Measurements from ENCODE around the gene FASN.
A peak's percentile ranks its signal among the peaks of the same experiment; 100 is the strongest.

The FASN gene

DNA sequence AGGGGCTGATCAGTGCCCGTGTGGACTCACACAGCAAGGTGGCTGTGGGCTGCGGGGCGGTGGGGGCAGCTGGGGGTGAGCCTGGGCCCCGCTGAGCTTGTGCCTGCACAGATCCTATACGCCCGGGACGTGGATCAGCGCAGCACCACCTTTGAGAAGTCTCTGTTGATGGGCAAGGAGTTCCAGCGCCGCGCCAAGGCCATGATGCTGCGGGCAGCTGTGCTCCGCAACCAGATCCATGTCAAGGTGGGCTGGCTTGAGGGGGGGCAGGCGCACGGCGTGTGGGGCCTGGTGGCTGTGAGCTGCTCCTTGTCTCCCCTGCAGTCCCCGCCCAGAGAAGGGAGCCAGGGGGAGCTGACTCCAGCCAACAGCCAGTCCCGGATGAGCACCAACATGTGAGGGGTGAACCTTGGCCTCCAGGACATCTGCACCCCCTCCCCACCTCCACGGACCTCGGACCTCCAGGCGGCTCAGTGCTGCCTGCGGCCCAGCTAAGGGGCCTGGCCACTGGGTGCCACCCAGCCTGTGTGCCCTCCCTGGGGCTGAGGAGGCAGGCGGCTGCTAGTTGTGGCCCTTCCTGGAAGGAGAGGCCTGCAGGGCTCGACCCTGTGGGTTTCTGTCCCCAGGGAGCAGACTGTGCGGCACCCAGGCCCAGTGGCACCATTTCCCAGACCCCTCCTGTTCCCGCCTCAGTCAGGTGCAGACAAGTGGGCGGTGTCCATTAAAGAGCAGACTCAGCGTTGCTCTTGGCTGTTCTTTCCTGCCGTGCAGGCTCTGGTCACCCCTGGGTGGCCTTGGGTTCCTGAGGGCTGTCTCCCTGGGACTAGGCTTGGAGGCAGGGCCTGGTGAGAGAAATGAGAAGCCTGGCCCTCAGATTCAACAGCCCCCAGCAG lies 41.1 kb downstream of the FASN start:
- DNase-seq (ENCODE audit: low read depth in 2 of 2) = no peak

DNA sequence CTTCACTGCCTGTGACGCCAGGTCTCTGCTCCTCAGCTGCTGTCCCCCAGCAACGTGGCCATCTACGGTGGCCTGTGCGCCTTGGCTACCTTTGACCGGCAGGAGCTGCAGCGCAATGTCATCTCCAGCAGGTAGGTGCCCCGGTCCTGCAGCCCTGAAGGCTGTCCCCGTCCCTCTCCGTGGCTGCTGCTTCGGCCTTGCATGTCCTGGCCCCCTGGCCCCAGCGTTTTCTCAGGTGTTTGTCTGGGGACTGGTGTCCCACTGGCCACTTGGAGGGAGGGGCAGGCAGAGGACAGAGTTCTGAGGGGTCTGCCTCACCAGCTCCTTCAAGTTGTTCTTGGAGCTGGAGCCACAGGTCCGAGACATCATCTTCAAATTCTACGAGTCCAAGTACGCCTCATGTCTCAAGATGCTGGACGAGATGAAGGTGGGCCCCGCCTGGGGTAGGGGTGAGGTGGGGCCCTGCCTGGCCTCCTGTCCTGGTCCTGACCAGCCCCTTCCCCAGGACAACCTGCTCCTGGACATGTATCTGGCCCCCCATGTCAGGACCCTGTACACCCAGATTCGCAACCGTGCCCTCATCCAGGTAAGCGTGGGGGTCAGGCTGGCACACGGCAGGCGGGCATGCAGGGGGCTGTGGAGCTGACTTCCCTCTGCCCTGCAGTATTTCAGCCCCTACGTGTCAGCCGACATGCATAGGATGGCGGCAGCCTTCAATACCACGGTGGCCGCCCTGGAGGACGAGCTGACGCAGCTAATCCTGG lies 41.9 kb downstream of the FASN start:
- DNase-seq (ENCODE audit: low read depth in 2 of 2) = no peak

DNA sequence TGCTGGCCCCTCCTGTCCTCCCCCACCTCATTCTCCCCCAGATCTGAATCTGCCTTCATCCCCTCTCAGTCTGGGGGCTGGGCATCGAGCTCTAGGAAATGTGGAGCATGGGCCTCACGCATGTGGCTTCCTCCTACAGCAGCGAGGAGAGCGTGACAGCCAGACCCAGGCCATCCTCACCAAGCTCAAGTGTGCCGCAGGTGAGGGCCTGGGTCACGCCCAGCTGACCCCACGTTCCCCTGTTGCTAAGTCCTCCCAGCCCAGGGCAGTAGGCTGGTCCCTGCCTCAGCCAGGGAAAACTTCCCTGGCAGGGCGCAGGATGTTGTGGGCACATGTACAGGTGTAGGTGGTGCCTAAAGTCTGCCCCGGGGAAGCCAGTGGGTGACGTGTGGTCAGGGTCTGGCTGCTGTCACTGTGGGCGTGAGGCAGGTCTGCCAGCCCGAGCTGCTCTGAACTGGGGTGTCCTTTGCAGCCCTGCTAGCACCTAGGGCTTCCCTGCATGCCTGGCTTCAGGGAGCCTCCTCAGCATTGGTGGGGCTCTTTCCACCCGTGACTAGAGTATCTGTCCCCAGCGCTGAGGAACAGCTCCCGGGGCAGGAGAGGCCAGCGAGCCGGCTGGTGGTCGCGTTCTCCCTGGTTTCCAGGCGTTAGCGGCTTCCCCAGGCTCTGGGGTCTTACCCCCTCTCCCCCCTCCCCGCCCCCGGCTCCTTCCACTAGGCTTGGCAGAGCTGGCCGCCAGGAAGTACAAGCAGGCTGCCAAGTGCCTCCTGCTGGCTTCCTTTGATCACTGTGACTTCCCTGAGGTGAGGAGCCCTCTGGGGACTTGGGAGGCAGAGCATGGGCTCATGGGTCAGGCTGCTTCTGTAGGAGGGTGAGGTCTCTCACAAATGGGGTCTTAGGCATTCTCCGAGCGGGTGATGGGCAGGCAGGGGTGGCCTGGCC lies 42.7 kb downstream of the FASN start:
- DNase-seq (ENCODE audit: low read depth in 2 of 2) = no peak

DNA sequence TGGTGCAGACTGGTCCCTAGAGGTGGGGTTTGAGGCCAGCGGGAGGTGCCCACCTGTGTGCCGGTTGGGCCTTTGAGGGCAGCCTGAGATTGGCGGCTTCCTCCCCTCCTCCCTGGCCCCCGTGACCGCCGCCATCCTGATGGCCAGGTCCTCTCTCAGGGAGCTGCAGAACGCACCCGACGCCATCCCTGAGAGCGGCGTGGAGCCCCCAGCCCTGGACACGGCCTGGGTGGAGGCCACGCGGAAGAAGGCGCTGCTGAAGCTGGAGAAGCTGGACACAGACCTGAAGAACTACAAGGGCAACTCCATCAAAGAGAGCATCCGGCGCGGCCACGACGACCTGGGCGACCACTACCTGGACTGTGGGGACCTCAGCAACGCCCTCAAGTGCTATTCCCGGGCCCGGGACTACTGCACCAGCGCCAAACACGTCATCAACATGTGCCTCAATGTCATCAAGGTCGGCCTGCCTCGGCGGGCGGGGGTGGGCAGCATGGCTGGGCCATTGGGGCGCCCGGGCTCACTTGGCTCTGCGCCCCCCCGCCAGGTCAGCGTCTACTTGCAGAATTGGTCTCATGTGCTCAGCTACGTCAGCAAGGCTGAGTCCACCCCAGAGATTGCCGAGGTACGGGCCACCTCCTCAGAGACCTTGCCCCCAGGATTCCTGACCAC lies 43.5 kb downstream of the FASN start:
- DNase-seq (ENCODE audit: low read depth in 2 of 2) = no peak

DNA sequence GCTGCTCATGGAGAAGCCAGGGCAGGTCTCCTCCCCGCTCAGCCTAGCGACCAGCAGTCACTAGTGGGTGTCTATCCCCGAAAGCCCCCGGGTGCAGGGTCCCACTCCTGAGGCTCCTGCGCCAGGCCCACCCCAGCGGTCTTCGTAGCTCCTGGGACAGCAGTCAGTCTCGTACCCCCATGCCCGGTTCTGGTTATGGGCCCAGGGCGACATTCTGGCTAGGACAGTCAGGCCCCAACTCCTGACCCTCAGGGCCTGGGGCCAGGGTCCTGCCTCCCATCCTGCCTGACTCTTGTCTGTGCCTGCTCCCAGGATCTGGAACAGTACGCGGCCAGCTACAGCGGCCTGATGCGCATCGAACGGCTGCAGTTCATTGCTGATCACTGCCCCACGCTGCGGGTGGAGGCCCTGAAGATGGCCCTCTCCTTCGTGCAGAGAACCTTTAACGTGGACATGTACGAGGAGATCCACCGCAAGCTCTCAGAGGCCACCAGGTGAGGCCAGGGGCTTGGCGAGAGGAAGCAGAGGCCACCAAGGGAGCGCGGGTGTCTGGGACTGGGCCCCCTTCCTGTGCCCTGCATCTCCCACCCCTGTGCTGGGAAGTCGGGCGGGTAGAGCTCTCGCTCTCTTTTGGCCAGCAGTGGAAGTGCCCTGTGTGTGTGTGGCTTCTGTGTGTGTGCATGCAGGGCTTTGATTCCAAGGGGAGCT lies 44.3 kb downstream of the FASN start:
- DNase-seq (ENCODE audit: low read depth in 2 of 2) = no peak

DNA sequence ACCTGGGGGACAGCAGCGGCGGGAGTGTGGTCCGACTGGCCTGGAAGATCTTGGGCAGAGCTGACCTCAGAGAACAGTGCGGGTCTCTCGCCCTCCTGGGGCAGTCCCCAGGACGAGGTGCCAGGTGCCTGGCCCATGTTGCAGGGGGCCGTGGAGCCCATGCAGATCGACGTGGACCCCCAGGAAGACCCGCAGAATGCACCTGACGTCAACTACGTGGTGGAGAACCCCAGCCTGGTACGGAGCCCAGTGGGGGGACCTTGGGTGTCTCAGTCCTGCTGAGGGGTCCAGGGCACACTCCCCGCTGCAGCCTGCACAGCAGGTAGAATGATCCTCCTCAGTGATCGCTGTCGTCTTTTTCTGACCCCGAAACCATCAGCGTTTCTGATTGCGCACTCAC lies 44.9 kb downstream of the FASN start:
- no peak for DNase-seq (ENCODE audit: low read depth in 2 of 2)

DNA sequence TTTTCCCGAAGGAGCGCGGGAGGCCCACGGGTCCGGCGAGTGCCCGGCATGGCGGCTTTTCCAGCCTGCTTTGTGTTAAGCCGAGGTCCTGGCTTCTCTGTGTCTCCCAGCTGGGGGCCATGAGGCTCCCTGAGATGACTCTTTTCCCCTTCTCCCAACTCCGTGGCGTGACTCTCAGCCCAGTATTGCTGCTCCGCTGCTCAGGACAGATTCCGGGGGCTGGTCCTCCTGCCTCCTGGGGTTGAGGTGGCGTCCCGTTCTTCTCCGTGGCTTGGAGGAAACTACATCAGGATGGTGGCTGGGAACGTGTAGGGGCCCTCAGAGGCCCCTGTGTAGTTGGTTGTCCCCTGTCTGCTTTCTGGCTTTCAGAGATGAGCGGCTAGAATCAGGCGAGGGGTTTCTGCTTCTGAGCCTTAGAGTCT lies 45.4 kb downstream of the FASN start:
- no peak for DNase-seq (ENCODE audit: low read depth in 2 of 2)

DNA sequence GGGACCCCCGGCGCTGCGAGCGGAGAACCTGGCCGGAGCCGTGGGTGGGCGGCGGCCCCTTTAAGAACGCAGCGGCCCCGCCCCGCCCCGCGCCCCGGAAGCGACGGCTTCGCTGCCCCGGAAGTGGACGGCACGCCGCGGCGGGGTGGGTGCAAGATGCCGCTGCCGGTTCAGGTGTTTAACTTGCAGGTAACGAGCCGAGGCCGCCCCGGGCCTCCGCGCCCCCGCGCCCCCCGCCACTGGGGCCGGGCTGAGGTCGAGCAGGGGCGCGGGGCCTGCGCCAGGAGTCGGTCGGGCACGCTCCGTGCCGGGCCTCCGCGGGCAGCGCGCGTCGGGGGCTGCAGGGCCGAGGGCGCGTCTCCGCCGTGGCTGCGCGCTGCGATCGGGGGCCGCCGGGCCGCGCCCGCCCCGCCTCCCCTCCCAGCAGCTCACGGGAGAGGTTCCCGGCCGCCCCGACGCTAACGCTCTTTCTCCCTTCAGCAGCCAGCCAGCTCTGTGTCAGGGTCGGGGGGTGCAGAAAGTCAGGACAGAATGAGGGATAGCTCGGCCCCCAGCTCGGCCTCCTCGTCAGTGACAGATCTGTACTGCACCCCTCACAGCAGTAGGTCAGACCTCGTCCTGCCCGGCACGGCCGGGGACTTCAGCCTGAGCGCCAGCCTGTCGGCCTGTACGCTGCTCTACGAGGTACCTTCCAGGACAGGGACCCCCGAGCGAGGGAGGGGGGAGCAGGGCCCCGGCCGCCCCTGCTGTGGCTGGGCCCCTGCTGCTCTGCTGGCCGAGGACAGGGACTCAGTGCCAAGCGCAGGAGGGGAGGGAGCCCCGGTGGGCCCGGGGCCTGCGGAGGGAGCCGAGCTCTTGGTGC lies 46.0 kb downstream of the FASN start, which contains the start of the genes GPS1 and RFNG:
Gene GPS1 (plus strand): TSS at position 123 of the 862 bp plus-strand sequence. CDS start 34 bp downstream, at position 157.
Gene RFNG (minus strand): TSS at position 36 of the 862 bp plus-strand sequence. CDS start 45 bp downstream, outside the sequence.
- DNase-seq (ENCODE audit: low read depth in 2 of 2) = peak; percentile 67 to 87

DNA sequence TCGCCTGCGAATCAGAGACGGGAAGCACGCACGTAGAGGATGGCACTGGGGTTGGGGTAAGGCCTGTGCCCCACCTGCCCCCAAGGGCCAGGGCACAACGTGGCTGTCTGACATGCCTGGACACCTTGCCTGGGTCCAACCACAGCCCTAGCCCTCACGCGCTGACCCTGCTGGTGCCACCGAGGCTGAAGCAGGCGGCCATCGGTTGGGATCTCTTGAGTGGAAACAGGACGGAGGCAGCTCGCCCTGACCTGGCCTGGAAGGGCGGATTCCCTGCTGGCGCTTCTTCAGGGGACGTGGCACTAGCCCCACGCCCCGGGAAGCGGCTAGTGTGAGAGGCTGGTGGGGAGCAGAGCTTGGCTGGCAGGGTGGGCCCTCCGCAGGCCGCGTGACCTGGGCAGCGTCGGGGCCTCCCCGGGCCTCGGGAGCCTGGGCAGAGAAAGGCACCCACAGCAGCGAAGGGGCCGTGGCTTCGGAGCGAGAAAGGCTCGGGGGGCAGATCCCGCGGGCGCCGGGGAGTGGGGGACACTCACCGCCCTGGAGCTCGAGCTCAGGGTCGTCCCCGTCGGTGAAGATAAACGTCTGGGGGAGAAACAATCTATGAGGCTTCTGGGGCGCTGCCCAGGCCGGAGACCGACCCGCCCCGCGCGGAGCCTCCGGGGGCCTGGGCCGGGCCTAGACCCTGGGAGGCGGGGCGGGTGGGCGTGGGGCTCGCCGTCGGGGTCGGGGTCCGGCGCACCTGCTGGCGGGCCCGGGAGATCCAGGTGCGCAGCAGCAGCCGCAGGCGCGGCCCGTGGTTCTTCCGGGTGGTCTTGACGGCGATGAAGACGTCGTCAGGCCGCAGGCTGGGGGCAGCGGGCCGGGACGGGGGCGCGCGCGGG lies 47.0 kb downstream of the FASN start:
- DNase-seq (ENCODE audit: low read depth in 2 of 2) = no peak

DNA sequence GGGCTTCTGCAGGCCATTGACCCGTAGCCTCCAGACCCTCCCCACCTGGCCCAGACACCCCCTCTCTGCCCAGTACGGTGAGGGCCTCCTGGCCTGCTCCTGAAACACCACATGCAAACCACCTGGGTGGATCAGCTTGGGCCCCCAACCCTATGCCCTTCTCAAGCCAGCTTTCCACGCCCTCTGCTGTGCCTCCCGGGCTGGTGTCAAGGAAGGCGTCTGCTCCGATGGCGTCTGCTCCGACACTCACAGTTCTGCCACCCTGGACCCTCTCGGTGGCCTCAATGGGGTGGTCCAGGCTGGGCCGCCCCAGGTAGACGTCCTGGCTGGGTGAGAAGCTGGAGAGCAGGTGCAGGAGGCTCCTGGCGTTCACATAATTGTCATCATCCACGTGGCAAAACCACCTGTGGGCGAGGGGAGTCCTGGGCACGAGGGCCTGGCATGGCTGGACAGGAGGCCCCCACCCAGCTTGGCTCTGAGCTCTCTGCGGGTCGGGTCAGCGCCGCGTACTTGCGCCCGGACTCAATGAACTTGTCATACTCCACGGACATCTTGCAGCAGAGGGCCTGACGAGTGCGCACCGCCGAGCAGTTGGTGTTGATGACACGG lies 47.8 kb downstream of the FASN start:
- DNase-seq (ENCODE audit: low read depth in 2 of 2) = no peak

DNA sequence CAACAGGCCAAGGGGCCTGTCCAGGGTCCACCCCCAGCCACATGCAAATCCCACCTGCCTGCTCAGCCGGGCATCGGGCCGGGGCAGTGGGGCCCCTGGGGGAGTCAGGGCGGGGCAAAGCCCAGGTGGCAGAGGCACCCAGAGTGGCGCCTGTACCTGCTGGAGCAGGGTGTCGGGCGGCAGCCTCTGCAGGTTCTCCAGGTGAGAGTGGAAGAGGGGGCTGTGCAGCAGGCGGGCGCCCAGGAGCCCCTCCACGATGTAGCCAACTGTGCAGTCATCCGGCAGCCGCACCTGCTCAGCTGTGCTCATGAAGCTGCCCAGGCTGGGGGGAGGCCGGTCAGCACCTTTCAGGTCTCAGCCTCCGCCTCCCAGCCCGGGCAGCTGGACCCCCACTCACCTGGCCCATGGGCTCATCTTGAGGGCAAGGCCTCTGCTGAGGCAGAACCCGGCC lies 48.5 kb downstream of the FASN start:
- DNase-seq (ENCODE audit: low read depth in 2 of 2) = no peak

DNA sequence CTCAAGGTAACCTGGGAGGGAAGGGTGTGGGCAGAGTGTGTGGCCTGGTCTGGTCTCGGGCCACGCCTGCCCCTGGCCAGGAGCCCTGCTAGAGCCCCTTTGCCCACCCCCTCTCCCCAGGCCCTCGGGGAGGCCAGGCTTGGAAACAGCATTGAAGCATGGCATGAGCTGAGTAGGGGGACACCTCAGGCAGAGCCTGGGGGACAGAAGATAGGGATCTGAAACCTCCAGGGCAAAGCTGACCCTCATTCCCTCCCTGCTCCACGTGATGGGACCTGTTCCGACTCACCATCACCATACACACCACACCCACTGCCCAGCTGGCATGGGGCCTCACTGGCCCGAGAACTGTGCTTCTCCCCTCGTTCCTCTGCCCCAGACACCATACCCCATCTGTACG lies 48.9 kb downstream of the FASN start:
- no peak for DNase-seq (ENCODE audit: low read depth in 2 of 2)

DNA sequence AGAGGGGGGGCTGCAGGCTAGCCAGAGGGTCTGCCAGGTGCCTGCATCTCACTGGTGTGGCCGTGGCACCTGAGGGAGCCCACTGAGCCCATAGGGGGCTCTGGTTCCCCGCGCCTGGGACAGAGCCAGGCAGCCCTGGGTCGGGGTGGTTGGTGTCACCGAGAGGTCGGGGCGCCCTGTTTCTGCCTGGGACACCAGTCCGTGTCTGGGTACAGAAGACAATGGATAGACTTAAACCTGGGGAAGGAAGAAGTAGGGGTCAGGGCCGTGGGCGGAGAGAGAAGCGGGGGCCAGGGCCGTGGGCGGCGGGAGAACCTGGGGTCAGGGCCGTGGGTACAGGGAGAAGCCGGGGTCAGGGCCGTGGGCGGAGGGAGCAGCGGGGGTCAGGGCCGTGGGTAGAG lies 49.5 kb downstream of the FASN start:
- DNase-seq (ENCODE audit: low read depth in 2 of 2) = no peak

DNA sequence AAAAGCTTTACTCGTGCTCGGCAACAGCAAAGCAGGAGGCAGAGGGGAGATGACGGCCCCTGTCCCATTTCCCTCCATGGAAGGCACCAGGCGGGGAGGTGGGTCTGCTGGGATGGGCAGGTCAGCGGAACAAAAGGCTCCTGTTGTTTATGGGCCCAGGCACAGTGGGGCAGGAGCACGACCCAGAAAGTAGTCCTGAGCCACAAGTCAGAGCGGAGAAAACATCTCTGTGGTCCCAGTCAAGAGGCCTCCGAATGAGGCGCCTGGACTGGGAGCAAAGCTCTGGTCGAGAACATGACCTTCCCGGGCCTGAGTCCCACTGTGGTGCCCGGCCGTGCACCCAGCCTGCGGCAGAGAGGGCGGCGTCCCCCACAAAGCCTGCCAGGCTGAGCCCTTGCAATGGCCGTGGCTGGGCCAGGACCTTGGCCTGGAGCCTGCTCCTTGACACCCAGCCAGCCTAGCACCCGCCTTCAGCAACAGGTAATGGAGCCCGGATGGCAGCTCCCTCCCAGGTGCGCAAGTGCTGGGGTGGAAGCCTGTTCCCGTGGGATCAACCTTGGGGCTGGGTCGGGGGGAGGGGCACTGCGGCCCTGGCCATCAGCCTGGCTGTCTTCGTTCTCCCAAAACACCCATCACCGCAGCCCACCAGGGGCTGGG lies 50.0 kb downstream of the FASN start:
- no peak for DNase-seq (ENCODE audit: low read depth in 2 of 2)

DNA sequence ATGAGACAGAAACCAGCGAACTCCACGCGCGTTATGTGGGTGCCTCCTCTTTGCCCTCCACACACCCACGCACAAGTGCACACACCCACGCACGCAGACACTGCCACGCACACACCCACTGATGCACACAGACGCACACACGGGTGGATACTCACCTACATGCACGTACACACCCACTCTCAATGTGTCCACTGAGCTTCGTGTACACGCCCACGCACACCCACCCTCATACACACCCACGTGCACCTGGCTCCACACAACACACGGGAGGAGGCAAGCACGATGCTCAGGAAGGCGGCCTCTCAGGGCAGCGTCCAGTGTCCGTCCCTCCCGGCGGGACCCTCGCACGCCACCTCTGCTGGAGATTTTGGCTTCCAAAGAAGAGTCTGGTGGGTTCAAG lies 50.7 kb downstream of the FASN start:
- DNase-seq (ENCODE audit: low read depth in 2 of 2) = no peak

DNA sequence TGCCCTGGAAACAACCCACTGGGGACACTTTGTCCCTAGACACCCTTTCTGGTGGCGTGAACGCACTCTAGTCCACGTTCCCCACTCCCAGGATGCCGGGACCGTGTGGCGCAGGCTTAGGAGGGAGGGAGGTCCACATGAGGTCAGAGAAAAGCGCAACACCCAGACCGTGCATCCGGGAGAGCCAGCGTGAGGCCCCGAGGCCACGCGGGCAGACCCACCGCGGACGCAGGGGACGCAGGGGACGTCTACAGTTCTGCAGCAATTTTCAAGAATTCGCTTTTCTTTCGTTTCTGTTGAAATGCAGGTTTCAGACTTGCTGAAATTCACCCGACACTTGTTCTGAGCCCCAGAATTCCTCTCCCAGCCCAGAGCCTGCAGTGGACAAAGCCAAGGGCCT lies 51.1 kb downstream of the FASN start:
- no peak for DNase-seq (ENCODE audit: low read depth in 2 of 2)

DNA sequence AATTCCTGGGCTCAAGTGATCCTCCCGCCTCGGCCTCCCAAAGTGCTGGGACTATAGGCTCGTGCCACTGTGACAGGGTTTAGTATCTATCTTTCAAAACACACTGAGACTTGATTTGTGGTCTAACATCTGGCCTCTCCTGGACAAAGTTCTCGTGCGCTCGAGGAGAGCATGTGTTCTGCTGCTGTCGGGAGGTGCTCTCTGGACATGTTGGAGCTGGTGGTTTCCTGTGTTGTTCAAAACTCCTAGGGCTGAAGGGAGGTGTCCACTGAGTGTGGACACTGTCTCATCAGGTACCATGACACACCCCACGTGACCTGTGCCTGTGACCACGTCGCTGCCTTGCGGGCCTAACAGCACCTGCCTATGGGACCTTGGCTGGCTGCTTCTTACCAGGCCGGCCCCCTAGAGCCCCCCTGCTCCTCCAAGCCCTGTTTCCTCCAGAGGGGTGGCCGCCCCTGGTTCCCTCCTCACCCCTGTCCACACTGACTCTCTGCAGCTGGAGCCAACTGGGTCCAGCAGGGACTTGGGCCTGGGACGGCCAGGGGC lies 52.0 kb downstream of the FASN start:
- no peak for DNase-seq (ENCODE audit: low read depth in 2 of 2)
